IPS-15b (cell line): ENCODE results near the gene PICALM.

ENCODE experiments used
- H3K27me3 ChIP-seq: one replicate; pipeline ENCODE4 v1.6.1; 2013; ENCODE audit warnings: low read length; ENCODE audit not compliant: control insufficient read depth, insufficient read depth
- H3K36me3 ChIP-seq: one replicate; pipeline ENCODE4 v1.6.1; 2013; ENCODE audit warnings: low read length; ENCODE audit not compliant: control insufficient read depth, insufficient read depth
- H3K4me1 ChIP-seq: one replicate; pipeline ENCODE4 v1.6.1; 2013; ENCODE audit warnings: mild to moderate bottlenecking, low read length; ENCODE audit not compliant: control insufficient read depth, insufficient read depth
- H3K4me3 ChIP-seq: one replicate; pipeline ENCODE4 v1.5.1; 2013; ENCODE audit warnings: low read depth, low read length
- H3K9ac ChIP-seq: one replicate; pipeline ENCODE4 v1.6.1; 2013; ENCODE audit warnings: low read depth, mild to moderate bottlenecking, low read length
- H3K9me3 ChIP-seq: one replicate; pipeline ENCODE4 v1.6.1; 2013; ENCODE audit warnings: mild to moderate bottlenecking, low read length; ENCODE audit not compliant: control insufficient read depth, insufficient read depth

The PICALM gene

GRCh38 chr11:85922367-85922766, 146.5 kb downstream of the PICALM start:
- Histone ChIP-seq H3K36me3 (no peaks in the 10 kb centered on the region), H3K27me3 (no peaks in the 10 kb centered on the region), H3K9me3 (no peaks in the 10 kb centered on the region), H3K9ac (no peak overlapping the region), H3K4me1 (peaks cover 7% of the 10 kb centered on the region), H3K4me3 (no peak overlapping the region)

- no peaks in the 10 kb centered on the region for H3K9me3 ChIP-seq
- H3K36me3 ChIP-seq, result no peaks in the 10 kb centered on the region
- no peak overlapping the region for H3K9ac ChIP-seq
- peaks cover 7% of the 10 kb centered on the region for H3K4me1 ChIP-seq
- no peak overlapping the region for H3K4me3 ChIP-seq
- H3K27me3 ChIP-seq, result no peaks in the 10 kb centered on the region
Observed at GRCh38 chr11:85918910-85919794, 149.7 kb downstream of the PICALM start.

DNA sequence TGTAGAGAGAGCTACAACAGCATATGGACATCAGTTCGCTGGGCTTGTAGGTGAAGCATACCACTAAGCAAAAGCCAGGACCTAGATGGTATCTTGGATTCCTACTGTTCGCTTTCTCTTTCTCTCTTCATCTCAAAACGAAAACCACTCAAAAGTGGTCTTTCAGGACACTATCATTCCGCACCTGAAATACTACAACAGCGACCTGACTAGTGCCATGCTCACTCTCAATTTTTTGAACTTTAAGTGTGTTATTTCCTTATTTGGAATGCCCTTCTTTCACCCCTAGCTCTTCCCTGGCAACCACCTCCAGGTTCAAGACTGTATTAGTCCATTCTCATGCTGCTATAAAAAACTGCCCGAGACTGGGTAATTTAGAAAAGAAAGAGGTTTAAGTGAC, 154.5 kb downstream of the PICALM start:
- Histone ChIP-seq H3K4me3 (no peak overlapping the region), H3K27me3 (no peaks in the 10 kb centered on the region), H3K9me3 (no peaks in the 10 kb centered on the region), H3K4me1 (peaks cover 7% of the 10 kb centered on the region), H3K9ac (no peak overlapping the region), H3K36me3 (no peaks in the 10 kb centered on the region)

- Histone ChIP-seq H3K4me3 (no peak overlapping the region), H3K36me3 (no peaks in the 10 kb centered on the region), H3K4me1 (no peaks in the 10 kb centered on the region), H3K27me3 (no peaks in the 10 kb centered on the region), H3K9ac (no peak overlapping the region), H3K9me3 (no peaks in the 10 kb centered on the region)
Observed at GRCh38 chr11:85913513-85913912, 155.4 kb downstream of the PICALM start.

DNA sequence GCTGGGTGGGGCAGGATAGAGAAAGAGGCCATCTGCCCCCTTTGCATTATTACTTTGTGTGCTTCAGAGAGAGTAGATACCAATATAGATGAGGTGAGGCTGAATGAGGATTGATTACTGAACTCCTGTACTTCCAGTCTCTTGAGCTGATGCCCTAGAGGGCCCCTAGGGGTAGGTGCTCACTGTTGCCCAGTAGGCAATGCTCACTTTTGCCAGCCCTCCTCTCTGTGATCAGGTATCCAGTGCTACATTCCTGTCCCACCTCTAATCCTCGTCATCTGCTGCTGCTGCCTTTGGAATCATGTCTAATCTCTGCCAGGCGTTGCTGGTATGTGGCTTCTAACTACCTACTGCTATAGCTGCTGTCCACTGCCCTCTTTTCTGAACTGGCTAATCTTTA, 156.5 kb downstream of the PICALM start:
- Histone ChIP-seq H3K4me1 (no peaks in the 10 kb centered on the region), H3K9me3 (no peaks in the 10 kb centered on the region), H3K36me3 (no peaks in the 10 kb centered on the region), H3K9ac (no peak overlapping the region), H3K4me3 (no peak overlapping the region), H3K27me3 (no peaks in the 10 kb centered on the region)
